ENCODE data around the gene RAD9A. TPM values are rescaled to one million over a fixed set of nuclear protein-coding genes. Genes with fewer than 3 reads are reported as not detected.
A peak's percentile ranks its signal among the peaks of the same experiment; 100 is the strongest.

The RAD9A gene
- total RNA-seq = 10 to 100 TPM in 2 of 4 donors, 1 to 10 TPM in 2; 5.5 to 18.0 (median 10.4) TPM

DNA sequence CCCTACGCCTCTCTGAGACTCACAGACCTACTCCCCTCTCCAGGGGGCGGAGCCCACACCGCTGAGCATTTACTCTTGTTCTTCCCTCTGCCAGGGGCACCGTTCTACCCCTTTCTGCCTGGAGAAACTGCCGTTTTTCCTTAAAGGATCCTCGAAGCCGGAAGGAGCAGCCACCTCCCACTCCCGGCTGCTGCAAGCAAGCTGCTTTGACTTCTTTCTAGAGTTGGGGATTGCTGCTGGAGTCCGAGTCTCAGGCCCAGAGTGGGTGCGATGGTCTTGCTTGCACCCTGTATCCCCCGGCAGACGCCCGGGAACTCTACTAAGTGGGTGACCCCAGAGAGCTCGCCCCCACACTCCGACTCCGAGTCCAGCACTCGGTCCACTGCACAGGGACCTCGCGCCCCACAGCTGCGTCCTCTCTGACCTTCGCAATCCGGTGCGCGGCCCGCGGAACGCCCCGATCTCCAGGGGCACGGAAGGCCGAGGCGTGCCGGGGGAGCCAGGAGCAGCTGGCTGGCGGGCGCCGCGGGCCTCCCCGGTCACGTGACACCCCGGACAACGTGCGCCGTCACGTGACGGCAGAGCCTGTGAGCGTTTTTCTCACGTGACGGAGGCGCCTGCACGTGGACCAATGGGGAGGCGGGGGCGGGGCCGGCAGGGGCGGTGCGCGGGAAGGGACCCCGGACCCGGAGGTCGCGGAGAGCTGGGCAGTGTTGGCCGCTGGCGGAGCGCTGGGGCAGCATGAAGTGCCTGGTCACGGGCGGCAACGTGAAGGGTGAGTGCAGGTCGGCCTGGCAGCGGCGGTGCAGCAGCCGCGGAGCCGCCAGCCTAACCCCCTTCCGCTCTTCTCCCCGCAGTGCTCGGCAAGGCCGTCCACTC is at the start of gene RAD9A:
RAD9A (plus strand) TSS at position 683 of the 879 bp plus-strand sequence; CDS start at position 742, 59 bp downstream.
- ATAC-seq (ENCODE audit: low FRiP score) = peak; percentile 70
- DNase-seq (ENCODE audit: low spot score) = peak; percentile 95
- TF ChIP-seq, protein P1, sequence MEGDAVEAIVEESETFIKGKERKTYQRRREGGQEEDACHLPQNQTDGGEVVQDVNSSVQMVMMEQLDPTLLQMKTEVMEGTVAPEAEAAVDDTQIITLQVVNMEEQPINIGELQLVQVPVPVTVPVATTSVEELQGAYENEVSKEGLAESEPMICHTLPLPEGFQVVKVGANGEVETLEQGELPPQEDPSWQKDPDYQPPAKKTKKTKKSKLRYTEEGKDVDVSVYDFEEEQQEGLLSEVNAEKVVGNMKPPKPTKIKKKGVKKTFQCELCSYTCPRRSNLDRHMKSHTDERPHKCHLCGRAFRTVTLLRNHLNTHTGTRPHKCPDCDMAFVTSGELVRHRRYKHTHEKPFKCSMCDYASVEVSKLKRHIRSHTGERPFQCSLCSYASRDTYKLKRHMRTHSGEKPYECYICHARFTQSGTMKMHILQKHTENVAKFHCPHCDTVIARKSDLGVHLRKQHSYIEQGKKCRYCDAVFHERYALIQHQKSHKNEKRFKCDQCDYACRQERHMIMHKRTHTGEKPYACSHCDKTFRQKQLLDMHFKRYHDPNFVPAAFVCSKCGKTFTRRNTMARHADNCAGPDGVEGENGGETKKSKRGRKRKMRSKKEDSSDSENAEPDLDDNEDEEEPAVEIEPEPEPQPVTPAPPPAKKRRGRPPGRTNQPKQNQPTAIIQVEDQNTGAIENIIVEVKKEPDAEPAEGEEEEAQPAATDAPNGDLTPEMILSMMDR (IDR thresholded peaks at IDR 0.05) = no peak

DNA sequence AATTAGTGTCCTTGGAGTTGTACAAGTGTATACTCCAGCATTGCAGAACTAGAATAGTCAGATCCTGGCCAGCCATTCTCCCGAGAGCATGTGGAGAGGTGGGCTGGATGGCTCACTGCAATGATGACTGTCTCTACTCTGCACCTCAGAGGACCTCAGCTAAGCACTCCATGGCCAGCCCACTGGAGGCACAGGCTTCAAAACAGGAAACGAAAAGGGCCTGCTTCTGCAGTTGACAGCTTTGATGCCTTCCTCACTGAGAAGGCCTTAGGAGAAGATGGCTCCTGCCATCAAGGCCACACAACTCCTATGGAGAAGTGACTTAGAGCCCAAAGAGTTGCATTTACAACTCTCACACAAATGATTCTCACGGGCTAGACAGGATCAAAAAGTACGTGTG is 47.5 kb upstream of the RAD9A start:
- DNase-seq (ENCODE audit: low spot score) = no peak
- TF ChIP-seq, protein P1 (IDR thresholded peaks at IDR 0.05) = no peak
- ATAC-seq (ENCODE audit: low FRiP score) = no peak

DNA sequence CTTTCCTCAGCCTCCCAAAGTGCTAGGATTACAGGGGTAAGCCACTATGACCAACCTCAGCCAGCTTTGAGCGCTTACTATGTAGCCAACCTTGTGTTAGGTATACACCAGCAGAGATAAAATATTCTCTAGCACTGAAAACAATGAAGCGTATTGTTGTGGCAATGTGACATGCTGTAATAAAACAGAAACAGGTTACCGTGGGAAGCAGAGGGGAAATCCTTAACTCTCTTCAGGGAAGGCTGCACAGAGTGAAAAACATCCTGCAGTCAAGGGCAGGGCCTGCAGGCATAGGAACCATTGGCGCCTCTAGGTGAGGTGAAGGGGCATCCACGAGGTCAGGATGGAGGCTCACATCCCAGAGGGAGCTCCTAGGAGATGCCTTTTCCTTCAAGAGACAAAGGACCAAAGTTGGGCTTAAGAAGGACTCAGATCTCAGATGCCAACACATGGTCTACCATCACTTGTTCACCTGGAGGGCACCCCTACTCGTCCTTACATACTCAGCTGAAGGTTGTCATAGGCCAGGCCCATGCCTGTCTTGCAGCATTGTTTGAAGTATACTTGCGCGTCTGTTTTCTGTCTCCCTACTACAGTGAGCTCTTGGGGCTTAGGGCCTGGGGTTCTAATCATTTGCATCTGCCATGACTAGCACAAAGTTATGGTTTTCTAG is 46.4 kb upstream of the RAD9A start:
- DNase-seq (ENCODE audit: low spot score) (no peak), ATAC-seq (ENCODE audit: low FRiP score) (no peak)
- TF ChIP-seq, protein P1 (IDR thresholded peaks at IDR 0.05) = no peak

DNA sequence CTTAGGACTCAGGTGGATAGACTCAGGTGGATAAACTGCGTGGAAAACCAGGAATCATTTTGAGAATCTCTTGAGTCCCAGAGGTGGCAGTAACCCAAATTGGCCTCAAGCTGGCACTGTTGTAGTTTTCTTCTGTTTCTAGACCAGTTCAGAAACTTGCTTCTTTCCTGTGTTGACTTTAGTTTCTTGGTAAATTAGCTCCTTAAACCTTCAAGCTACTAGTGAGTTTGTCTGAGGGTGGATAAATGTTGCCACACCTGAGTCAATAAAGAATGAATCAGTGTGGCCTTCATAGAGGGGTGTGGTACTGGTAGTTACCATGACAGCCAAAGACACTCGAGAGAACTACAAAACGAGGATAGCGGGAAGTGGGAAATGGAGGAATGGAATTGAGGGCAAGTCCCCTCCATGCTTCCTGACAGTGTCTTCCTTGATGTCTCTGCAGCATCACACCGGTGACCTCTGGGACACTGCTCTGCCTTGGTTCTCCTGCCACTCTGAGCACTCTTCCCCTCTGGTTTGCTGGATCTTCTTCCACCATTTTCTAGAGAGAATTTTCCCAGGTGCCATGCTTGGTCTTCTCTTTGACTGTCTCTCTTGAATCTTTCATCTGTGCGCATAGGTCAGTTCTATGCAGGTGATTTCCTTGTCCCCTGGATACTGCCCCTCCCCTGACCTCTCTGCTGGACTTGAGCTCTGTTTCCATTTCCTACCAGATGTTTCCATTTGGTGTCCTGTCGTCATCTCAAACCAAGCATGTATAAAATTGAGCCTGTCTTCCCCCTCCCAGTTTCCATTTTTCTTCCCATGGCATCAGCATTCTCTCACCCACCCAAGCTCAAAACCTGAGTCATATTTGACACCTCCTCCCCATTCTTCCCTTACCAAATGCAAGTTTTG is 45.6 kb upstream of the RAD9A start:
- DNase-seq (ENCODE audit: low spot score) (no peak), ATAC-seq (ENCODE audit: low FRiP score) (peak; percentile 51)
- TF ChIP-seq, protein P1 (IDR thresholded peaks at IDR 0.05) = no peak

DNA sequence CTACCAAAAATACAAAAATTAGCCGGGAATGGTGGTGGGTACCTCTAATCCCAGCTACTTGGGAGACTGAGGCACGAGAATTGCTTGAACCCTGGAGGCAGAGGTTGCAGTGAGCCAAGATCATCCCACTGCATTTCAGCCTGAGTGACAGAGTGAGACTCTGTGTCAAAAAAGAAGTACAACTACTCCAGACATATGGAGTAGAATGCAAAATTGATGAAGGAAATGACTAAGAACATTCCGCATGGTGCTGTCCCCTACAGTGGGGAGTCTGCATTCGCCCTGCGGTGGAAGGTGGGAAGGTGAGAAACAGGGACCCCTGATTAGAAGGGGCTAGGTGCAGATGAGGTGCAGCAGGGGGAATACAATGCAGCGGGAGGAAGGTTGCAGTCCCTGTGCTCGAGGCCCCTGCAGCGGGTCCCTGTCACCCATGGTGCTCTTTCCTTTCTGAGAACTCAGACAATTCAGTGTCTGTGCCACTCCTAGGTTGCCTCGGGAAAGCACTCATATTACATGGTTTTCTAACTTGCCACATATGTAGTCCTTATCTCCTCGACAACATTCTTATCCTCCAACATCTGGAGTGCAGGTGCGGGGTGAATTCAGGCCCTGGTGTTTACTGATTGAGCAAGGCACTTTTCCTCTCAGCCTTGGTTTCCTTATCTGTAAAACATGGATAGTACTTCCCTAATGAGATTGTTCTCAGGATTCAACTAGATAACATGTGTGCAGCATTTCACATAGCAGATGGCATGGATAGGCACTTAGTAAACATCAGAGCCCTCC is 43.6 kb upstream of the RAD9A start:
- ATAC-seq (ENCODE audit: low FRiP score) = no peak
- no peak for DNase-seq (ENCODE audit: low spot score)
- TF ChIP-seq, protein P1 (IDR thresholded peaks at IDR 0.05) = no peak

DNA sequence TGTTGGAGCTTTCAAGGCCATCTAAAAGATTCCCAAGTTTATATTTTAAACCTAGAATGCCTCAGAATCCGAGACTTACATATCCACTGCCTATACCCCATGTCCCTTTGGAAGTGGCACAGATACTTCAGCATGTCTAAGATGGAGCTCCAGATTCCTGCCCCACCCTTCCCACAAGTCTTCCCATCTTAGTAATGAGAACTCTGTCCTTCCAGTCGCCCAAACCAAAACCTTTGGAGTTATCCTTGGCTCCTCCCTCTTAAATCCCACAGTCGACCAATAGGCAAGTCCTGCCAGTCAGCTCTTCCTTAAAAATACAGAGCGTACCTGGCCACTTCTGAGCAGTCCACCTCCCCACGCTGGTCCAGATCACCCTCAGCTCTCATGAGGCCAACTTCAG is 42.8 kb upstream of the RAD9A start:
- no peak for ATAC-seq (ENCODE audit: low FRiP score)
- TF ChIP-seq, protein P1 (IDR thresholded peaks at IDR 0.05) = no peak
- DNase-seq (ENCODE audit: low spot score) = no peak

Measured in omental fat pad (tissue), 4 donors.